Psoas muscle (tissue), 8 donors: ENCODE data around the gene COL23A1. TPM values are rescaled to one million over a fixed set of nuclear protein-coding genes. Genes with fewer than 3 reads are reported as not detected.

Experiments used
- ATAC-seq, 4 donors: fragments of 200-7000 bp; cut with Tn5 transposase; one replicate each; pipeline ENCODE4 v1.9.1; 2020; ENCODE audit warnings: moderate library complexity in 3 of 4, mild to moderate bottlenecking in 2 of 4
- DNase-seq, 2 donors: peaks; one replicate each; pipeline ENCODE4 v3.0.0-alpha.2; 2020
- H3K27ac ChIP-seq: fragments of 200-600 bp; one replicate; pipeline ENCODE4 v1.8.0; 2022
- H3K27me3 ChIP-seq, 3 donors: fragments of 200-600 bp in 1 of 3; one replicate each; pipeline versions ENCODE4 v1.6.1 to v1.8.0; 2013 to 2022; ENCODE audit warnings: low read length in 2 of 3, mild to moderate bottlenecking in 2 of 3, moderate library complexity in 1 of 3; ENCODE audit not compliant: insufficient read depth in 3 of 3
- H3K36me3 ChIP-seq, 2 donors: fragments of 200-600 bp in 1 of 2; one replicate each; pipeline versions ENCODE4 v1.6.1 to v1.8.0; 2013 to 2022; ENCODE audit warnings: low read depth in 1 of 2, mild to moderate bottlenecking in 1 of 2, moderate library complexity in 1 of 2; ENCODE audit not compliant: insufficient read depth in 1 of 2
- H3K4me1 ChIP-seq: fragments of 200-600 bp; one replicate; pipeline ENCODE4 v1.8.0; 2022
- H3K4me3 ChIP-seq: fragments of 200-600 bp; one replicate; pipeline ENCODE4 v1.8.0; 2022; ENCODE audit warnings: mild to moderate bottlenecking
- H3K9me3 ChIP-seq: fragments of 200-600 bp; one replicate; pipeline ENCODE4 v1.8.0; 2022
- WGBS, 3 donors: extraction: QIAGEN DNeasy Blood & Tissue Kit; methylation state at CpG; one replicate each; pipeline versions ENCODE4 v1.1.6 to v1.1.7; 2013; 5-methylcytosine and 5-hydroxymethylcytosine counted together
- intact Hi-C, 2 donors: fragments of 100-400 bp; cut with DNase I; formaldehyde crosslinking; loops; one replicate each; pipeline versions ENCODE4 v1.11.0 to v1.14.2; 2022
- polyA plus RNA-seq, 3 donors: library from polyadenylated mRNA; stranded (reverse); fragments of 200-250 nt; gene quantifications; one replicate each; pipeline ENCODE4 v1.2.3, GENCODE V29; 2013
- total RNA-seq, 4 donors: library from RNA; stranded (reverse); fragmentation: NEBNext Ultra II Directional in 2 of 4; extraction: Animal tissue kit (Norgen Biotek cat#: 25700) in 2 of 4; gene quantifications; one replicate each; pipeline versions ENCODE4 v1.2.1 to v1.2.4, GENCODE V29; 2021 to 2023
- TF ChIP-seq, protein P1 (sequence below): fragments of 200-600 bp; IDR thresholded peaks from one replicate; pipeline ENCODE4 v1.8.0; 2022; ENCODE audit warnings: antibody characterized with exemption
- donor health status: healthy with polysubstance abuse.
- donor health status: DM: no; HTN: no; CAD: no; lungs with moderate emphysema.
- donor health status: Bipolar disorder and iron deficiency.
- donor health status: healthy.
- donor health status: DM: yes; HTN: yes; CAD: no.
- donor health status: DM: no; HTN: no; CAD: no.
- donor health status: DM: no; HTN: no; CAD: no.
- donor health status: DM: yes; HTN: yes; CAD: no.

COL23A1 gene
- total and polyA plus RNA-seq, 7 donors, result 0.66 to 3.0 (median 1.2) TPM

DNA sequence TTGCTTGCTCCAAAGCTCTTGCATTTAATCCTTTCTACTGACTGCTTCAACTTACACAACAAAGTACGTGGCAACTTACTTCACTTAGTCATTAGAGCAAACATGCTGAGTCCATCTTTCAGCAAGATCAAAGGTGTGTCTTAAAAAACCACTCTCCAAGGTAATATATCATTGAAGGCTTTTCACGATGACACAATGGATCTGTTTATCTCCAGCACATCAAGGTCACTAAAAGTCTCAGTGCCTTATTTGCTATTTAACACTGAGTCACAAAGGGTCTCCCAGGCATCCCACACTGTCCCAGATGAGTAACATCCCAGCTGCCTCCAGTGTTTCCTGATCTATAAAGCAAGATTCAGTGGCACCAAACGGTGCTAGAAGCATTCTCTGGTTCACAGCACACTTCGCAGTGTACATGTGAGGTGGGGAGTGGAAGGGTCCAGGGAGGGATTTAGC, 40.3 kb upstream of the COL23A1 start:
- ATAC-seq (no peak), DNase-seq (no peak)
- H3K4me1 ChIP-seq, result no peaks in the 10 kb centered on the region
- no peak overlapping the region for H3K27ac ChIP-seq
- TF ChIP-seq, protein P1, sequence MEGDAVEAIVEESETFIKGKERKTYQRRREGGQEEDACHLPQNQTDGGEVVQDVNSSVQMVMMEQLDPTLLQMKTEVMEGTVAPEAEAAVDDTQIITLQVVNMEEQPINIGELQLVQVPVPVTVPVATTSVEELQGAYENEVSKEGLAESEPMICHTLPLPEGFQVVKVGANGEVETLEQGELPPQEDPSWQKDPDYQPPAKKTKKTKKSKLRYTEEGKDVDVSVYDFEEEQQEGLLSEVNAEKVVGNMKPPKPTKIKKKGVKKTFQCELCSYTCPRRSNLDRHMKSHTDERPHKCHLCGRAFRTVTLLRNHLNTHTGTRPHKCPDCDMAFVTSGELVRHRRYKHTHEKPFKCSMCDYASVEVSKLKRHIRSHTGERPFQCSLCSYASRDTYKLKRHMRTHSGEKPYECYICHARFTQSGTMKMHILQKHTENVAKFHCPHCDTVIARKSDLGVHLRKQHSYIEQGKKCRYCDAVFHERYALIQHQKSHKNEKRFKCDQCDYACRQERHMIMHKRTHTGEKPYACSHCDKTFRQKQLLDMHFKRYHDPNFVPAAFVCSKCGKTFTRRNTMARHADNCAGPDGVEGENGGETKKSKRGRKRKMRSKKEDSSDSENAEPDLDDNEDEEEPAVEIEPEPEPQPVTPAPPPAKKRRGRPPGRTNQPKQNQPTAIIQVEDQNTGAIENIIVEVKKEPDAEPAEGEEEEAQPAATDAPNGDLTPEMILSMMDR, result no peak
- H3K4me3 ChIP-seq, result no peak overlapping the region
- 29 to 37% (median 34%) methylated on average over 4 of the region's 4 CpGs for WGBS, 3 donors
- intact Hi-C loops, result loop anchor here in 1 of 2 donors (5.0 kb wide), 1 partner anchor 392 kb away; the partner anchor contains the start of gene ZNF879
- no peaks in the 10 kb centered on the region for H3K9me3 ChIP-seq
- H3K36me3 ChIP-seq, result no peaks in the 10 kb centered on the region
- peaks cover 0 to 1% (median 0%) of the 10 kb centered on the region in 3 donors for H3K27me3 ChIP-seq

DNA sequence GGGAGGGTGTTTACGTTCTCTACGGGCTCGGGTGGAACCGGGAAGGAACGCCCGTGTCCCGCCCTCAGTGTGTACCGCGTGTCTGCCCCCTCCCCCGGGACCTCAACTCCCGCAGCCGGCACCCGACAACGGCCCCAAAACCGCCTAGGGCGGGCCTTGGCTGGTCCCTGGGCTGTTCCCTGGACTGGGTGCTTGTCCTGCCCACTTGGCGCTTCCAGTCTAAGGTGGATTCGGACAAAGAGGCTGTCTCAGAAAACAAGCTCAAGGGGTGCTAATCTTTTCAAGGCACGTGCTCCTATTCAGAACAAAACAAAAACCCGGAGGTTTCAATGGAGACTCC, 37.0 kb upstream of the COL23A1 start:
- Histone ChIP-seq H3K27me3 (no peaks in the 10 kb centered on the region), H3K4me3 (peak overlapping the region; percentile 85), H3K4me1 (peaks cover 26% of the 10 kb centered on the region), H3K27ac (peak overlapping the region; percentile 97), H3K36me3 (peaks cover 0 to 10% of the 10 kb centered on the region in 2 donors), H3K9me3 (no peaks in the 10 kb centered on the region)
- ATAC-seq, result no peak
- DNase-seq, result no peak
- TF ChIP-seq, protein P1, result no peak
- WGBS, 3 donors, result 2 to 9% (median 6%) methylated on average over 9 to 20 of the region's 20 CpGs
- intact Hi-C loops, result loop anchor here in 1 of 2 donors (2.0 kb wide), 1 partner anchor 104 kb away; the partner anchor contains the start of gene ZNF354A

DNA sequence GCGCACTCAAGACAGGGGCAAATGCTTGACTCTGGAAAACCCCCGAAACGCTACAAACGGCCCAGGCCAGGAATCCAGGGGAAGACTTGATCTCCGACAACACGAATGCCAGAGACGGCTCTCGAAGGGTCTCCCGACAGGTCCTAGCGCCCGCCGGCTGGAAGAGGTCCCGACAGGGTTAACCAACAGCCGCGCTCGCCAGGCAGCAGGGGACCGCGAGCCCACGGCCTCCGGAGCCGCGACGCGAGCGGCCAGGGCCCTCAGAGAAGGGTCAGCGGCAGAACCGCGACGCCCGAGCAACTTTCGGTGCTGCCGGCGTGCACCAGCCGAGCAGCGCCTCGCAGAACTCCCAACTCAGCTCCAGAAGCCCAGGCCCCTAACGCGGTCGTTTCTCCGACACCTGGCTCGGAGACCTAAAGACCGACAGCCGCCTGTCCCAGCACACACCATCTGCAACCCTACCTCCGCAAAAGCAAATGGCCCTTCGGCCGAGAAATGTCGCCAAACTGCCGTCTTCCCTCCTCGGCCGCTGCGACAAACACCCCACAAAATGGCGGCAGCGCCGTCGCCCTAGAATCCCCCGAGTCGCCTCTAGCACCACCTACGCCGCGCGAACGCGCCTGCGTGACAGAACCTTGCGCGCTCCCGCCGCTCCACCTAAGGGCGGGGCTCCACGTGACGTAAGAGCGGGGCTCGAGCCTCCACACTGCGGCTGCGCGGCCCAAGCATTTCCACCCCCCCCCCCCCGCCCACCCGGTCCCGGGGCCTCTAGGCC, 36.5 kb upstream of the COL23A1 start, which contains the start of gene CLK4:
TSS of gene CLK4 (minus strand) at position 567 of the 775 bp plus-strand sequence. CDS start 3,634 bp downstream, outside the sequence.
- intact Hi-C loops, result loop anchor here in 1 of 2 donors (2.0 kb wide), 1 partner anchor 104 kb away; the partner anchor contains the start of gene ZNF354A
- WGBS, 3 donors, result 0 to 1% (median 0%) methylated on average over 66 to 78 of the region's 79 CpGs
- DNase-seq (peak; percentile 96 to 99), ATAC-seq (peak; percentile 94 to 97 (median 95))
- peak within 1 kb of the TSS; percentile 85 for H3K4me3 ChIP-seq
- TF ChIP-seq, protein P1, result no peak
- no peaks in the 10 kb centered on the region for H3K9me3 ChIP-seq
- peak within 1 kb of the TSS; percentile 97 for H3K27ac ChIP-seq
- peaks cover 0 to 16% of the 10 kb centered on the region in 2 donors for H3K36me3 ChIP-seq
- H3K4me1 ChIP-seq, result peaks cover 32% of the 10 kb centered on the region
- H3K27me3 ChIP-seq, result no peaks in the 10 kb centered on the region

DNA sequence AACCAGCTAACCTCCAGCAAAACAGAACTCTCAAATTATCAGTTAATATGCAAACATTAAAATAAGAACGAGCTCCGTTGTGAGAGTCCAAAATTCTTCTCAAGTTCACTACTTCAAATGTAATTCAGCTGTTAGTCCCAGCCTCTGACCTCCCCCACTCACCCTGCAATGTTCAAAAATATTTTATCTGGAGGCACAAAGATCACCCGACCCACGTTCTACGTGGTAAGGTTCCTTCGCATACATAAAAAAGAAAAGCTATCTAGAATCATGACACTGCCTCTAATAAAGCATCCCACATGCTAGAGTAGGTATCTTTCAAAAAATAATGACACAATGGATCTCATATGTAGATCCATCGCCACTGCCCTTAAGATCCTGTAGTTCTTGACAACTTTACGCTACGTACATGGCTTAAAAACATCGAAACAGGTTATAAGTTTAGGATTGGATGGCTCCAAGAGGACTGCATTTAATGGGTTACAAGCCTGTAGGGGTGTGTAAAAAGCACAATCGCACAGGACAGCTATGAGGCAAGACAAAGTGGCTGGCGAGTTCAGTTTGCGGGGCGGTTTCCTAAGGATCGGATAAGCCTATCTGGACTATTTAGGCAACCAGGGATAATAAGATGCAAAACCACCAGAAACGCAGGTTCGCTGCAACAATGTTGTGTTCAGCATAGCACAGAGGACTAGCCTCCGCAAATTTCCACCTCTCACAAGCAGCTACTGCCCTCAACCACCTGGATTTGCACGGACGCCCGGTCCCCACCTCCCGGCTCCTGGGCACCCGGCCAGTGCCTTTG, 35.7 kb upstream of the COL23A1 start:
- peak overlapping the region; percentile 97 for H3K27ac ChIP-seq
- 0 to 1% (median 0%) methylated on average over 23 of the region's 23 CpGs for WGBS, 3 donors
- TF ChIP-seq, protein P1, result no peak
- intact Hi-C loops, result loop anchor here in 1 of 2 donors (2.0 kb wide), 1 partner anchor 105 kb away; the partner anchor contains the start of gene ZNF354A
- H3K4me1 ChIP-seq, result peaks cover 37% of the 10 kb centered on the region
- peaks cover 0 to 24% of the 10 kb centered on the region in 2 donors for H3K36me3 ChIP-seq
- peak; percentile 19 to 44 (median 32) for ATAC-seq
- H3K27me3 ChIP-seq, result no peaks in the 10 kb centered on the region
- no peak for DNase-seq
- H3K9me3 ChIP-seq, result no peaks in the 10 kb centered on the region
- H3K4me3 ChIP-seq, result peak overlapping the region; percentile 85
